HG03565 (cell line): ENCODE measurements around the gene MUC2.

ENCODE experiments used
- ATAC-seq: cut with Tn5 transposase; IDR thresholded peaks from one replicate; pipeline ENCODE4 v1.9.1; 2021; ENCODE audit warnings: mild to moderate bottlenecking, moderate library complexity; ENCODE audit not compliant: unreplicated experiment

The MUC2 gene

DNA sequence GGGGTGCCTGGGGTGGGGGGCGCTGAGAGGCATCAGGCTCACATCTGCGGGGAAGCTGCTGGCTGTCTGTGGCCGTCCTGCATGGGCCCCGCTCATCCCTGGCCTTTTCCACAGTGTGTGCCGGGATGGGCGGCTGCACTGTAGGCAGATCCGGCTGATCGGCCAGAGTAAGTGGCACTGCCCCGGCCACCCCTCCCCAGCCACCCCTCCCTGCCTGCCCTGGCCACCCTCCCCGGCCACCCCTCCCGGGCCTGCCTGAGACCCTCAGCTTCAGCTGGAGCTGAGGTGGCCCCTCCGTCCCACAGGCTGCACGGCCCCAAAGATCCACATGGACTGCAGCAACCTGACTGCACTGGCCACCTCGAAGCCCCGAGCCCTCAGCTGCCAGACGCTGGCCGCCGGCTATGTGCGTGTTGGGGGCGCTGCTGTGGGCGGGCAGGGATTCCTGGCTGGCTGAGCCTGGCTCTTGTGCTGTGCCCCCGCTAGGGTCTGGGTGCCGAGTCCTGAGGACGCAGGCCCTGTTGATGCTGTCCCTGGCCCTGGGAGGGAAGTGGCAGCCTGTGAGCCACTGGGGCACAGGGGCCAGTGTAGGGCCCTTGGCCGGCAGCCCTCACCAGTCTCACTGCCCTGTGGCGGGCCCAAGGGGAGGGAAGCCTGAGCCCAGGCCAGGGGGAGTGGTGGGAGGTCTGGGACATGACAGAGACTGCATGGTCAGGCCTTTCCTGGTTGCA is 10.9 kb downstream of the MUC2 start:
- ATAC-seq: no peak

DNA sequence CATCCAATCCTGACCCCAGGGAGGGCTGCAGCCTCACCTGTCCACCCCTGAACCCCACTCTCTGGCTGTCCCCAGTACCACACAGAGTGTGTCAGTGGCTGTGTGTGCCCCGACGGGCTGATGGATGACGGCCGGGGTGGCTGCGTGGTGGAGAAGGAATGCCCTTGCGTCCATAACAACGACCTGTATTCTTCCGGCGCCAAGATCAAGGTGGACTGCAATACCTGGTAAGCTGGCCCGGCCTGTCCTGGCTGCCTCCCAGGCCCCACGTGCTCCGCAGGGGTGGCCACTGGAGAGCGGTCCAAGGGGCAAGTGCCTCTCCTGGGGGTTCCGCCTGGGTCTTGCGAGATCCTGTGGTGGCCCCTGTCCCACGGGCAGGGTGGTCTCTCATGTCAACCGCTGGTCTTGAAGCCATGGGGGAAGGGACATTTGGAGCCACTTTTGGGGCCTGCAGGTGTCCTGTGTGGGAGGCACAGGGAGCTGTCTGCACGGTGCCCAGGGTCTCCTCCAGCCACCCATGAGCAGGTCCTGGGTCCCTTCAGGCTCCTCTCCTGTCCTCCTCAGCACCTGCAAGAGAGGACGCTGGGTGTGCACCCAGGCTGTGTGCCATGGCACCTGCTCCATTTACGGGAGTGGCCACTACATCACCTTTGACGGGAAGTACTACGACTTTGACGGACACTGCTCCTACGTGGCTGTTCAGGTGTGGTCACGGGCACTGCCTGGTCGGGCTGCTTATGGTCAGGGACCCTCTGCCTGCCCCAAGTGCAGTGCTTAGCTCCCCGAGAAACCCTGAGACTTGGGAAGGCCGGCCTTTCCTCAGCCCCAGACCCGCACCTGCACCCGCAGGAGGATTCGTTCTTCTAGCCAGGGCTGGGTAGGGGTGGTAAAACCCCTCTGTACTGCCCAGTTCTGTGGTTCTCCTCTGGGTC is 11.8 kb downstream of the MUC2 start:
- ATAC-seq: no peak

DNA sequence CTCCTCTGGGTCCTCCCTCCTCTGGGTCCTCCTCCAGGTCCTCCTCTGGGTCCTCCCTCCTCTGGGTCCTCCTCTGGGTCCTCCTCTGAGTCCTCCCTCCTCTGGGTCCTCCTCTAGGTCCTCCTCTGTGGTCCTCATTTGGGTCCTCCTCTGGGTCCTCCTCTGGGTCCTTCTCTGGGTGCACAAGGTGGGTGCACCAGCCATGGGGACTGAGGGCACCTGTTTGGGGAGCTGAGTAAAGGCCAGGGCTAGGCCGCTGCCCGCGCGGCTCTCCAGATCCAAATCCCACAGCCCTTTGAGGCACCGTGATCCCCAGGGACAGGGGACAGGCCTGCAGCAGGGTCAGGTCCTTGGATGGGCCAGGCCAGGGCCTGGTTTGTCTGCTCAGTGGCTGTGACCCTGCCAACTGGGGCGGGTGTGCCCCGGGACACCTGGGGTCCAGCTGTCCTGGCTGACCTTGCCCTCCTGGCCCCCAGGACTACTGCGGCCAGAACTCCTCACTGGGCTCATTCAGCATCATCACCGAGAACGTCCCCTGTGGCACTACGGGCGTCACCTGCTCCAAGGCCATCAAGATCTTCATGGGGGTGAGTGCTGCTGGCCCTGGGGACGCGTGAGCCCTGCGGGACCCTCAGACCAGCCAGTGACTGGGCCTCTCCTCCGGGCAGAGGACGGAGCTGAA is 12.7 kb downstream of the MUC2 start:
- no peak for ATAC-seq

DNA sequence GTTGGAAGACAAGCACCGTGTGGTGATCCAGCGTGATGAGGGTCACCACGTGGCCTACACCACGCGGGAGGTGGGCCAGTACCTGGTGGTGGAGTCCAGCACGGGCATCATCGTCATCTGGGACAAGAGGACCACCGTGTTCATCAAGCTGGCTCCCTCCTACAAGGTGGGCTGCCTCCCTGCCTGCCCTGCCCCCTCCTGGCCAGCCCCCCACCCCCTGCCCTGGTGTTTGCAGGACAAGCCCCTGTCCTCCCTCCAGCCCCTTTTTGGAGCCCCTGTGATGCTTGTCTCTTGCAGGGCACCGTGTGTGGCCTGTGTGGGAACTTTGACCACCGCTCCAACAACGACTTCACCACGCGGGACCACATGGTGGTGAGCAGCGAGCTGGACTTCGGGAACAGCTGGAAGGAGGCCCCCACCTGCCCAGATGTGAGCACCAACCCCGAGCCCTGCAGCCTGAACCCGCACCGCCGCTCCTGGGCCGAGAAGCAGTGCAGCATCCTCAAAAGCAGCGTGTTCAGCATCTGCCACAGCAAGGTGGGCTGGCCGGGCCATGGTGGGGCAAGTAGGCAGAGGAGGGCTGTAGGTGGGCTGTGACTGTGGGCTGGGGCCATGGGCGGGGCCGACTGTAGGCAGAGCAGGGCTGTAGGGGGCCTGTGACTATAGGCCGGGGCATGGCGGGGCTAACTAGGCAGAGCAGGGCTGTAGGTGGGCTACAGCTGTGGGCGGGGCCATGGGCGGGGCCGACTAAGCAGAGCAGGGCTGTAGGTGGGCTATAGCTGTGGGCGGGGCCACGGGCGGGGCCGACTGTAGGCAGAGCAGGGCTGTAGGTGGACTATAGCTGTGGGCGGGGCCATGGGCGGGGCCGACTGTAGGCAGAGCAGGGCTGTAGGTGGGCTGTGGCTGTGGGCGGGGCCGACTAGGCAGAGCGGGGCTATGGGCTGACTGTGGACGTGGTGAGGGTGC is 13.6 kb downstream of the MUC2 start:
- no peak for ATAC-seq

DNA sequence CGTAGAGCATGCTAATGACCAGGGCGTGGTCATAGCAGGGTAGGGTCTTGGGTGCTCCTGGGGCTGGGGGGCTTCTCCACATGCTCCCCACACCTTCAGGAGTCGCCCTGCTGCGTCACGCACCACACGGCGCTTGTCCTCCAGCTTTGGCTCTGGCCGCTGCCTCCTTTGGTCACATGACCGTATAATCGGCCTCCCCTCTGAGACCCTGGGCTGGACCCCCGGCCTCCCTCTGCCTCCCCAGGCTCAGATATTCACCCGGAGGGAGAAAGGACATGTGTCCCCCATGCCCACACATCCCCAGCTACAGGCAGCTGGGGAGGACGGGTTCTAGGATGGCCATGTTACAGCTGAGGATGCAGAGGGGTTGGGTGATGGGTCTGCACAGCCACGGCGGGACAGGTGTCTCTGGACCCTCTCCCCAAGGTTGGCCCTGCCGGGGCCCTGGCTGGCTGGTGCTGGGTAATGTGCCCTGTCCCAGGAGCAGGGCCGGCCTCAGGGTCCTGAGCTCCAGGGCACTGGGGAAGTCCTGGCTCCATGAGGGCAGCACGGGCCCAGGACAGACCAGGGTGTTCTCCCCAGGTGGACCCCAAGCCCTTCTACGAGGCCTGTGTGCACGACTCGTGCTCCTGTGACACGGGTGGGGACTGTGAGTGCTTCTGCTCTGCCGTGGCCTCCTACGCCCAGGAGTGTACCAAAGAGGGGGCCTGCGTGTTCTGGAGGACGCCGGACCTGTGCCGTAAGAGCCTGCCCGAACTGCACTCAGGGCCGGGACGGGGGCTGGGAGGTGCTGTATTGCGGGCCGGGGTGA is 14.5 kb downstream of the MUC2 start:
- ATAC-seq: no peak

DNA sequence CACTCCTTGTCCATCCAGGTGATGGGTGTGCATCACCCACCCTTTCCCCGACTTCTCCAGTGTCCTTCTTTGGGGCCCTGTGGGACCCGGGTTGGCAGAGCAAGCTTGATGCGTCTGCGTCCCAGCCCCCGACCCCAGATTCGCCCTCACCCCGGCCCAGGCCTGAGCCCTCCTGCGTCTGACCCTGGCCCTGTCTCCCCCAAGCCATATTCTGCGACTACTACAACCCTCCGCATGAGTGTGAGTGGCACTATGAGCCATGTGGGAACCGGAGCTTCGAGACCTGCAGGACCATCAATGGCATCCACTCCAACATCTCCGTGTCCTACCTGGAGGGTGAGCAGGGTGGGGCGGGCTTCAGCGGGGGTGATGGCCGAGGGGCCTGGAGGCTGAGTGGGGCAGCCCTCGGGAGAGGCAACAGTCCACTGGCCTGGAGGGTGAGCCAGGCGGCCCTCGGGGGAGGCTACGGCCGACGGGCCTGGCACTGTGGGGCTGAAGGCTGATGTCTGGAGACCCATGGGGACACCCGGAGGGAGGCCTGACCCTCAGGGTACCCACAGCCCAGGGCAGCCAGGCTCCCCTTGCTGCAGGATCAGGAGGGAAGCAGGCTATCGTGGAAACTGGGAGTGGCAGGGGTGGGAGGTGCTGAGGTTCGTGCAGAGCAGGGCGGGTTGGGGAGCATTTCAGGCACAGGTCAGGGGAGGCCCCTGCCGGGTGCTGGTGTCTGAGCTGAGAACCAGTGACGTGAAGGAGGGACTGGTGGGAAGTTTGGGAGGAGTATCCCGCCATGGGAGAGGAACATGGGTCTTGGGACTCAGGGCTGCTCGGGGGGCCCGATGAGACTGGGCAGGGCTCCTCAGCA is 15.3 kb downstream of the MUC2 start:
- no peak for ATAC-seq

DNA sequence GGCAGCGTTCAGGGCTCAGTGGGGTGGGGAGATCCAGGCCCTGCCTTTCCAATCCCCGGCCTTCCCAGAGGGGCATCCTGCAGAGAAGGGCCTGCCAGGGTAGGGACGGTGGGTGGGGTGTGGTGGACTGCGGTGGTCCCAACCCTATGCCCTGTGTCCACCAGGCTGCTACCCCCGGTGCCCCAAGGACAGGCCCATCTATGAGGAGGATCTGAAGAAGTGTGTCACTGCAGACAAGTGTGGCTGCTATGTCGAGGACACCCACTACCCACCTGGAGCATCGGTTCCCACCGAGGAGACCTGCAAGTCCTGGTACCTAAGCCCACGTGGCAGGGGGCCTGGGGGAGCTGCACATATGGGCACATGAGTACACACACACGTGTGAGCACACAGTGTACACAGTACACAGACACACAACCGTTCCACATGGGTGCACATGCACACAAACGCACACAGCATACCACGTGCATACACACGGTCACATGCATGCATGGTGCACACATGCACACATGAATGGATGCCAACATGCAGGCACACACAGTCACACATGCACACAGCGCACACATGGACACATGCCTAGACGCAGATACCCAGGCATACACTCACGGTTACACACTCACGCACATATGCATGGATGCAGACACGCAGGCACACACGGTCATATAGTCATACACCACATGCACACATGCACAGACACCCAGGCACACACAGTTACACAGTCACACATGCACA is 16.1 kb downstream of the MUC2 start:
- ATAC-seq: no peak

DNA sequence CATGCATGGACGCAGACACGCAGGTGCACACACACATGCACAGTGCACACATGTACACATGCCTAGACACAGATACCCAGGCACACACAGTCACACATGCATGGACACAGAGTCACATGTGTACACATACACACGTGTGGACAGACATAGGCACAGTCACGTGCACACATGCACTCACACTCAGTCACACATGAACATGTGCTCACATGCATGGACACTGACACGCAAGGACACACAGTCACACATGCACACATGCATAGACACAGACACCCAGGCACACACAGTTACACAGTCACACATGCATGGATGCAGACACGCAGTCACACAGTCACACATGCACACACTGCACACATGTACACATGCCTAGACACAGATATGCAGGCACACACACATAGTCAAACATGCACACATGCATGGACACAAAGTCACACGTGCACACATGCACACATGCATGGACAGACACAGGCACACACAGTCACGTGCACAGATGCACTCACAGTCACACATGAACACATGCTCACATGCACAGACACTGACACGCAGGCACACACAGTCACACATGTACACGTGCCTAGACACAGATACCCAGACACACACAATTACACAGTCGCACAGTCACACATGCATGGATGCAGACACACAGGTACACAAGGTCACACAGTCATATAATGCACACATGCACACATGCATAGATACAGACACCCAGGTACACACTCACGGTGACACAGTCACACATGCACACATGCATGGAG is 16.8 kb downstream of the MUC2 start:
- no peak for ATAC-seq

DNA sequence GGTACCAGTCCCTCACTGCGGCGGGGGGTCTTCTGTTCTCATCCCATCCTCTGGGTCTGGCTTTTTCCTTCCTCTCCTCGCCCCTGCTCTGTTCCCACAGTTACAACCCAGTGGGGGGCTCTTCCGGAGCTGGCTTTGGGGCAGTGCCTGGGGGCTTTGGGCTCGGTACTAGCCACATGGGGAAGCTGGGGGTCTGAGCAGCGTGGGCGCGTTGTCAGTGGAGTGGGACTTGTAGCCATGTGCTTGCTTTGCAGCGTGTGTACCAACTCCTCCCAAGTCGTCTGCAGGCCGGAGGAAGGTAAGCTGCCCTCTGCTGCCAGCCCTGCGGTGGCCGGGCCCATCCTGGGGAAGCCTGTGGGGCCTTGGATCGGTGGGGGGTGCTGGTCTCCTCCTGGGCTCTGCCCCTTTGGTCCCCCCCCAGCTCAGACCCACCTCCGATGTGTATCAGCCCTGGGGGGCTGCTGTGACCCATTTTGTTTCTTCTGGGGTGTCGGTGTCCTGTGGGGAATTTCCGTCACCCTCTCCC is 17.5 kb downstream of the MUC2 start:
- ATAC-seq: no peak

DNA sequence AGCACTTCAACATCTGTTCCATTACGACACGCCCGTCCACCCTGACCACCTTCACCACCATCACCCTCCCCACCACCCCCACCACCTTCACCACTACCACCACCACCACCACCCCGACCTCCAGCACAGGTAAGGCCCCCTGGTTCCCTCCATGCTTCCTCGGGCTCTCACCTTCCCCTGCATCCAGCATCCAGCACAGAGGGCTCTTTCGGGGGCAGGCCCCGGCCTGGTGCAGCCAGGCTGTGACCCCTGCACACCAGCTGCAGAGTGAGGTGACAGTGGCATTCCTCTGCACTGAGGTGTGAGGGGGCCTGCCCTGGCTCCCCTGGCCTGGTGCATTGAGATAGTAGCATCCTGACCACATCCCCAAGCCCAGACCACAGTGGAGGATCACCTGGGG is 18.2 kb downstream of the MUC2 start:
- no peak for ATAC-seq

DNA sequence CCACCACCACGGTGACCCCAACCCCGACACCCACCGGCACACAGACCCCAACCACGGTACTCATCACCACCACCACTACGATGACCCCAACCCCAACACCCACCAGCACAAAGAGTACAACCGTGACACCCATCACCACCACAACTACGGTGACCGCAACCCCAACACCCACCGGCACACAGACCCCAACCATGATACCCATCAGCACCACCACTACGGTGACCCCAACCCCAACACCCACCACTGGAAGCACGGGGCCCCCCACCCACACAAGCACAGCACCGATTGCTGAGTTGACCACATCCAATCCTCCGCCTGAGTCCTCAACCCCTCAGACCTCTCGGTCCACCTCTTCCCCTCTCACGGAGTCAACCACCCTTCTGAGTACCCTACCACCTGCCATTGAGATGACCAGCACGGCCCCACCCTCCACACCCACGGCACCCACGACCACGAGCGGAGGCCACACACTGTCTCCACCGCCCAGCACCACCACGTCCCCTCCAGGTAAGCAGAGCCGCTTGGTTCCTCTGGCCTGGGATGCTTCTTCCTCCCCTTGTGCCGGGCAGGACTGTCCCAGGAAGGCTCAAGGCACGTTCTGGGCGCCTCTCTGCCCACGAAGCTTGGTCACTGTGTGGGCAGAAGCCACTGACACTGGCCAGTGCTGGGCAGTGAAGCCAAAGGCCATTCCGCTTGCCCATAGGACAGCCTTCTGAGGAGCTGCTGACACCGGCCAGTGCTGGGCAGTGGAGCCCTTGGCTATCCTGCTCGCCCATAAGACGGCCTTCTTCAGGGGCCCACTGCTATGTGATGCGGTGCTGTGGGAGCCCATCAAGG is 25.1 kb downstream of the MUC2 start:
- no peak for ATAC-seq

DNA sequence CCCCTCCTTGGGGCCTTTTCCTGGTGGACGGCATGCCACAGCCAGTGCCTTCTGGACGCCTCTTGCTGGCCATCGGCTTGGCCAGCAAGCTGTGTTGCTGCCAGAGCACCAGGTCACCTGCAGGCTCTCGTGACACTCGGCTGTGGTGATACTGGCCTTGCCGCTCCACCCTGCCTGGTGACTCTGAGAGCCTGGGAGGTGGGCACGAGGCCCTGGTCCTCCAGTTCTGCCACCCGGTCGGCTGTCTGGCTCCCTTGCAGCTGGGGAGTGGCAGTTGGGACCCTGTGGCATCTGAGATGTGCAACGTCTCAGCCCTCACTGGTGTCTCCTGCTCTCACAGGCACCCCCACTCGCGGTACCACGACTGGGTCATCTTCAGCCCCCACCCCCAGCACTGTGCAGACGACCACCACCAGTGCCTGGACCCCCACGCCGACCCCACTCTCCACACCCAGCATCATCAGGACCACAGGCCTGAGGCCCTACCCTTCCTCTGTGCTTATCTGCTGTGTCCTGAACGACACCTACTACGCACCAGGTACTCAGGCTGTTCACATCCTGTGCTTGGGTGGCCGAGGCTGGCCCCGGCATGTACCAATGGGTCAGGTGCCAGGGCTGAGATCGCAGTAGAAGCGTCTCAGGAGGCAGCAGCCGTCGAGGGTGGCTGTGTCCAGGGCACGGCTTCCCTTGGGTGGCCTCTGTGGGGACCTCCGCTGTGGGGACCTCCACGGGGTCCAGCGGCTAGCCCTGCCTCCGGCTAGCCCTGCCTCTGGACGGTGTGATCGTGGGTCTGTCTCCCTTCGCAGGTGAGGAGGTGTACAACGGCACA is 26.0 kb downstream of the MUC2 start:
- no peak for ATAC-seq

DNA sequence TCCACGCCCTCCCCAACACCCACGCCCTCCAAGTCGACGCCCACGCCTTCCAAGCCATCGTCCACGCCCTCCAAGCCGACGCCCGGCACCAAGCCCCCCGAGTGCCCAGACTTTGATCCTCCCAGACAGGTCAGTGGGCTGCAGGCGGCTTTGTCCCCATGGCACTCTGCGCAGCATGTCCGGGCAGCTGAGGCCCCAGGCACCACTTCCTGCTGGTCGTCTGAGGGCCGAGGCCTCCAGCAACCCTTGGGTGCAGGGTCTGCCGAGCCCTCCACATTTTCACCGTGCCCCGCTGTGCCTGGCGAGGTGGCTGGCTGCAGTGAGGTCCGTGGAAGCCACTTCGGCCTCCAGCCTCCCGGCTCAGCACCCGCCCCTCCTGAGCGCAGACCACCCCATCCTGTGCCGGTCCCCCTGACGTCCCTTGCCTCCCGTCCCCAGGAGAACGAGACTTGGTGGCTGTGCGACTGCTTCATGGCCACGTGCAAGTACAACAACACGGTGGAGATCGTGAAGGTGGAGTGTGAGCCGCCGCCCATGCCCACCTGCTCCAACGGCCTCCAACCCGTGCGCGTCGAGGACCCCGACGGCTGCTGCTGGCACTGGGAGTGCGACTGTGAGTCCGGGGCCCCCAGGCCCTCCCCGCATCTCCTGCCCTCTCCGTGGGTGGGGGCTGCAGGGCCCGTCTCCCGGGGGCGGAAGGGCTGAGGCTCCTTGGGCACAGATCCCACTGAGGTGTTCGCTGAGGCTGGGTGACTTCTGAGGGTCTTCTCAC is 26.8 kb downstream of the MUC2 start:
- no peak for ATAC-seq

DNA sequence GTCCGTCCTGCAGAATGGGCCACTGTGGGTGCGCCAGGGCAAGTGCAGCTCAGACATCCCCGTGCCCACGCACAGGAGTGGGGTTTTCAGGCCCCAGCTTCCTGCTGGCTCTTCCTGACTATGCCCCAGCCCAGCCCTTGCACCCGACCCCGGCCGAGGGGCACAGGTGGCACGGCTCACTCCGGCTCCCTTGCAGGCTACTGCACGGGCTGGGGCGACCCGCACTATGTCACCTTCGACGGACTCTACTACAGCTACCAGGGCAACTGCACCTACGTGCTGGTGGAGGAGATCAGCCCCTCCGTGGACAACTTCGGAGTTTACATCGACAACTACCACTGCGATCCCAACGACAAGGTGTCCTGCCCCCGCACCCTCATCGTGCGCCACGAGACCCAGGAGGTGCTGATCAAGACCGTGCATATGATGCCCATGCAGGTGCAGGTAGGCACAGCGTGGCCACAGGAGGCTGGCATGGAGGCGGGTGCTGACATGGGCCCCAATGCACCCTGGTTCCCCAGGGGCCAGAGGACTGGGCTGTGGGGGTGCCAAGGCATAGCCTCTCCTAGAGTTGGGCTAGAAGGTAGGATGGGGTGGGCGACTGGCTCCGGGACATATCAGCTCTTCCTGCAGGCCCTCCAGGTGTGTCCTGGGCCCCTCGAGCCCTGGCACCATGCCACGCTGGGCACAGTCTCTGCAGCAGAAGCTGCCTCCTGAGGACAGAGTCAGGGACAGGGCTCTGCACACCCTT is 27.7 kb downstream of the MUC2 start:
- no peak for ATAC-seq
